Stimulated activated naive B cell treated with anti-CD40 and anti-IgM and Interleukin-4, amounts not matched to agents 10 μg/mL and 1 μg/mL and 100 μg/mL, for 72 hours (primary cell): ENCODE measurements around the gene LRRC71.
"Not testable (repeated sequence)": the region's sequence is repeated elsewhere in the genome, so short reads cannot be mapped to it uniquely, and the experiment has no call there.

Experiments used
- ATAC-seq, 2 donors: fragments of 150-1000 bp; cut with Tn5 transposase; replicated peaks; 2 replicates each; pipeline ENCODE4 v1.10.0; 2021; ENCODE audit warnings: moderate library complexity in 1 of 2
- DNase-seq: peaks from one replicate; pipeline ENCODE4 v3.0.0; 2021
- H3K27ac Mint-ChIP-seq: one replicate; pipeline ENCODE4 v1.8.0; 2022; ENCODE audit warnings: mild to moderate bottlenecking, mixed read lengths
- H3K27me3 Mint-ChIP-seq, 2 donors: one replicate each; pipeline ENCODE4 v1.8.0; 2022; ENCODE audit warnings: mixed read lengths in 2 of 2
- H3K36me3 Mint-ChIP-seq, 2 donors: one replicate each; pipeline ENCODE4 v1.8.0; 2022; ENCODE audit warnings: mixed read lengths in 2 of 2, mild to moderate bottlenecking in 1 of 2
- H3K4me1 Mint-ChIP-seq, 2 donors: one replicate each; pipeline ENCODE4 v1.8.0; 2022; ENCODE audit warnings: mixed read lengths in 2 of 2, mild to moderate bottlenecking in 1 of 2
- H3K4me3 Mint-ChIP-seq, 2 donors: one replicate each; pipeline ENCODE4 v1.8.0; 2022; ENCODE audit warnings: mild to moderate bottlenecking in 2 of 2, mixed read lengths in 2 of 2, moderate library complexity in 1 of 2
- H3K9me3 Mint-ChIP-seq, 2 donors: one replicate each; pipeline ENCODE4 v1.8.0; 2022; ENCODE audit warnings: mixed read lengths in 2 of 2, mild to moderate bottlenecking in 1 of 2

The LRRC71 gene

DNA sequence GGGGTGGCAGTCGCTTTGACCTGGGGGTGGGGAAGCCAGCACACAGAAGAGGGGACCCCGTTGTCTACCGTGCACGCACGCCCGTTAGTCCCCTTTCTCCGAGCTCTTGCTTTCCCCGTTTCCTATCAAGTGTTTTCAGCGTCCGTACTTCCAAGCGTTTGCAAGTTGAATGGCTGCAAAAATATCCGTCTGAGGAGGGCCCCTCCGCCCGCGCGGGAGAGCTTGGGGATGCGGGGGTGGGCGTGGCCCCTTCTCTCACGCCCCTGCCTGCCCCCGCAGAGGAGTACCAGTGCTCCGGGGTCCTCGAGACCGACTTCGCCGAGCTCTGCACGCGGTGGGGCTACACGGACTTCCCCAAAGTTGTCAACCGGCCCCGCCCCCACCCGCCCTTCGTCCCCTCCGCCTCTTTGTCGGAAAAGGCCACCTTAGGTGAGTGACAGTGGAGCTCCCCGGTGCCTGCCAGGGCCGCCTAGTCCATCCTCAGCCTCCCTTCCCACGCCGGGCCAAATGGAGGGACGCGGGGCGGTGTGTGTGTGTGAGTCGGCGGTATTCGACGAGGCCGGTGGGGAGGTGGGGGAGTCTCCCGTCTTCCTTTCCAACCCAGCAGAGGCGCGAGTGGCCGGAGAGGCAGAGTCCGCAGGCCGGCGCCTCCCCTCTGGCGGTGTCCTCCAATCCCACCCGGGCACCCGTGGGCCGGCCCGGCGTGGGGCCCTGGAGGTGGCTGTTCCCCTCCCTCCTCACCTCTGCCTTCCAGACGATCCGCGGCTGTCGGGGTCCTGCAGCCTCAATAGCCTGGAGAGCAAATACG, 3.4 kb downstream of the LRRC71 start:
- Mint-ChIP-seq H3K27ac (no peak overlapping the region), H3K27me3 (peaks cover 67 to 92% of the 10 kb centered on the region in 2 donors), H3K4me3 (peak overlapping the region in 1 of 2 donors; percentile 51), H3K36me3 (no peaks in the 10 kb centered on the region), H3K4me1 (peaks cover 12 to 38% of the 10 kb centered on the region in 2 donors), H3K9me3 (no peaks in the 10 kb centered on the region)
- DNase-seq (no peak), ATAC-seq (no peak)

DNA sequence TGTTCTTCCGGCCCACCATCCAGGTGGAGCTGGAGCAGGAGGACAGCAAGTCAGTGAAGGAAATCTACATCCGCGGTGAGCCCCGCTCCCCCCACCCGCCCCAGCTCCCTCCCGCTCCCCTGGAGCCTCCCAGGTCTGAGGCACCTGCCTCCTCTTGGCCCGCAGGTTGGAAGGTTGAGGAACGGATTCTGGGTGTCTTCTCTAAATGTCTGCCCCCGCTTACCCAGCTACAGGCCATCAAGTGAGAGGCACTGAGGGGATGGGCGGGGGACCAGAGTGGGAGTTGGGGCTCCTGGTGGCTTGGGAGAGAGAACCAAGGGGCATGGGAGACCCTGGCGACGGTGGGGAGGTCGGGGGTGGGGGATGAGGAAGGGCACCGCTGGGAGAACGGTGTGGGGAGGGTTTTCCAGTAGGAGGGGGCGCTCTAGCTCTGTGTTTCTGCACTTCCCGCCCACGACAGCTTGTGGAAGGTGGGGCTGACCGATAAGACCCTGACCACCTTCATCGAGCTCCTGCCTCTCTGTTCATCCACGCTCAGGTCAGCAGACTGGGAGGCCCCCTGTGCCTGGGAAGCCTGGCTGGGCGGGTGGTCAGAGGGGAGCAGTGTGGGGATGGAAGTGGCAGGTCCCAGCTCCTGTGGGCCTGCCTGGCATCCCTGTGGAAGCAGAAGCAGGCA, 4.2 kb downstream of the LRRC71 start:
- no peaks in the 10 kb centered on the region for H3K36me3 Mint-ChIP-seq
- H3K27me3 Mint-ChIP-seq = peaks cover 73 to 93% of the 10 kb centered on the region in 2 donors
- H3K4me3 Mint-ChIP-seq = no peak overlapping the region
- peaks cover 12 to 38% of the 10 kb centered on the region in 2 donors for H3K4me1 Mint-ChIP-seq
- no peak overlapping the region for H3K27ac Mint-ChIP-seq
- DNase-seq (no peak), ATAC-seq (no peak)
- no peaks in the 10 kb centered on the region for H3K9me3 Mint-ChIP-seq

- Mint-ChIP-seq H3K36me3 (no peaks in the 10 kb centered on the region), H3K27ac (no peak overlapping the region), H3K9me3 (no peaks in the 10 kb centered on the region), H3K27me3 (peaks cover 75 to 95% of the 10 kb centered on the region in 2 donors), H3K4me3 (no peak overlapping the region), H3K4me1 (peaks cover 12 to 38% of the 10 kb centered on the region in 2 donors)
- ATAC-seq (no peak), DNase-seq (no peak)
Observed at GRCh38 chr1:156925154-156926010, 5.0 kb downstream of the LRRC71 start.

DNA sequence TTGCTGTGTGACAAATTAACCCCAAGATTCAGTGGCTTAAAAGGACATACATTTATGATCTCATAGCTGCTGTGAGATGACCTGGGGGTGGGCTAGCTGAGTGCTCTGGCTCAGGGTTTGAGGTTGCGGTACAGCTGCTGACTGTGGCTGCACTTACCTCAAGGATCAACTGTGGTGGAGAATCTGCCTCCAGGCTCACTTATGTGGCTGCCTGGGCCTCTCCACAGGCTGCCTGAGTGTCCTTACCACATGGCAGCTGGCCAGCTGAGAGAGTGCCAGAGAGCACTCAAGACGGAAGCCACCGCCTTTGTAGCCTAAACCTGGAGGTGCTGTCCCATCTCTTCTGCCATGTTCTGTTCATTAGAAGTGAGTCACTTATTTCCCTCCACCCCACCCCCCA, 5.7 kb downstream of the LRRC71 start:
- H3K27ac Mint-ChIP-seq = no peak overlapping the region
- no peak overlapping the region for H3K4me3 Mint-ChIP-seq
- no peaks in the 10 kb centered on the region for H3K9me3 Mint-ChIP-seq
- H3K36me3 Mint-ChIP-seq = no peaks in the 10 kb centered on the region
- H3K27me3 Mint-ChIP-seq = peaks cover 74 to 95% of the 10 kb centered on the region in 2 donors
- H3K4me1 Mint-ChIP-seq = peaks cover 10 to 31% of the 10 kb centered on the region in 2 donors
- ATAC-seq (peak; percentile 43 to 68), DNase-seq (peak; percentile 7)

DNA sequence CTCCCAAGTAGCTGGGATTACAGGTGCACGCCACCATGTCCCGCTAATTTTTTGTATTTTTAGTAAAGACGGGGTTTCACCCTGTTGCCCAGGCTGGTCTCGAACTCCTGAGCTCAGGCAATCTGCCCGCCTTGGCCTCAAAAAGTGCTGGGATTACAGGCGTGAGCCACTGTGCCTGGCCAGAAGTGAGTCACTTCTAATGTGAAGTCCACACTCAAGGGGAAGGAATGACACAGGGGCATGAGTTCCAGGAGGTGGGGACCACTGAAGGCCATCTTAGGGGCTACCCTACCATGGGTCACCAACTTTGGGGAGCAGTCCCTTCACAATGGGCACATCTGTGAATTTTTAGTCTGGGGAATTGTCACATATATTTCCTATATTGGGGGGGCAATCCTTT, 6.3 kb downstream of the LRRC71 start:
- not testable (repeated sequence) for ATAC-seq, H3K9me3 Mint-ChIP-seq, DNase-seq, H3K36me3 Mint-ChIP-seq, H3K4me3 Mint-ChIP-seq, H3K27ac Mint-ChIP-seq
- Mint-ChIP-seq H3K27me3 (peaks cover 73 to 94% of the 10 kb centered on the region in 2 donors), H3K4me1 (peaks cover 10 to 31% of the 10 kb centered on the region in 2 donors)

DNA sequence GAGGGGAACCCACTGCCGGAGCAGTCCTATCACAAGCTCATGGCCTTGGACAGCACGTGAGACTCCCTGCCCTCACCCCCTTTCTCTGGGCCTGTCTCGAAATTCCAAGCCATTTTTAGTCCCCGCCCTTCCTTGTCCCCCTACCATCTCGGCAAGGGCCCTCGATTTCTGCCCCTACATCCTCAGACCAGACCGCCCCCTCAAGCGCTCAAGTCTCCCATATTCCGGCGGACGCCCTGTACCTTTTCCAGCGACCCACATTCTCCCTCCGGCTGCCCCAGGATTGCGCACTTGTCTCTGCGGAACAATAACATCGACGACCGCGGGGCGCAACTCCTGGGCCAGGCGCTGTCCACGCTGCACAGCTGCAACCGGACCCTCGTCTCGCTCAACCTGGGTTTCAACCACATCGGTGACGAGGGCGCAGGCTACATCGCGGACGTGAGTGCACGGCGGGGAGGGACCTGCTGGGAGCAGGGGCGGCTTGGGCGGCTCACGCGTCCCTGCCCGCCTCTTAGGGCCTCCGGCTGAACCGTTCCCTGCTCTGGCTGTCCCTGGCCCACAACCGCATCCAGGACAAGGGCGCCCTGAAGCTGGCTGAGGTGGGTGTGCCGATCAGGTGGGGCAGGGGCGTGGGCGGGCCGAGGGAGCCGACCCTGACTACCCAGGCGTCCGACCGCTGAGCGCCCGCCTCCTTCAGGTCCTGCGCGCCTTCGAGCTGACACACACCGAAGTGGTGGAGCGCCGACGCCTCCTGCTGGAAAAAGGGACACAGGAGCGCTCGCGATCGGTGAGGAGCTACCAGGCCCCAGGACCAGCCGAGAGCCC, 7.0 kb downstream of the LRRC71 start:
- ATAC-seq = peak; percentile 78 to 81
- Mint-ChIP-seq H3K27me3 (peaks cover 71 to 87% of the 10 kb centered on the region in 2 donors), H3K4me1 (peaks cover 10 to 31% of the 10 kb centered on the region in 2 donors), H3K27ac (no peak overlapping the region), H3K4me3 (peak overlapping the region in 1 of 2 donors; percentile 50), H3K36me3 (no peaks in the 10 kb centered on the region), H3K9me3 (no peaks in the 10 kb centered on the region)
- peak; percentile 47 for DNase-seq

DNA sequence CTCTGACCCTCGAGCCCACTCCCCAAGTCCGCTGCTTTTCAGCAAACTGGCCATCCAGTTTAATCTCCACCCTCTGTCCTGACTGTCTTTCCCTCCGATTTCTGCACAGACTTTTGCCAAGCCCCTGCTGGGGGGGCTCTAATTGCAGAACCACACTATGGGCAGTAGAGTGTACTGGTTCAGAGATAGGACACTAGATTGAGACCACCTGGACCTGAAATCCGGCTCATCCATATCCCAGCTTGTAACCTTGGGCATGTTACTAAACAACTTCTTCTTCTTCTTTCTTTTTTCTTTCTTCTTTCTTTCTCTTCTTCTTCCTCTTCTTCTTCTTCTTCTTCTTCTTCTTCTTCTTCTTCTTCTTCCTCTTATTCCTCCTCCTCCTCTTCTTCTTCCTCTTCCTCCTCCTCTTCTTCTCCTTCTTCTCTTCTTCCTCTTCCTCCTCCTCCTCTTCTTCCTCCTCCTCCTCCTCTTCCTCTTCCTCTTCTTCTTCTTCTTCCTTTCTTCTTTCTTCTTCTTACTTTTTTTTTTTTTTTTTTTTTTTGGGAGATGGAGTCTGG, 7.7 kb downstream of the LRRC71 start:
- peak; percentile 34 to 42 for ATAC-seq

GRCh38 chr1:156929596-156930238, 9.3 kb downstream of the LRRC71 start:
- ATAC-seq (no peak), DNase-seq (no peak)
- H3K27ac Mint-ChIP-seq = no peak overlapping the region
- peaks cover 6 to 17% of the 10 kb centered on the region in 2 donors for H3K4me1 Mint-ChIP-seq
- H3K36me3 Mint-ChIP-seq = no peaks in the 10 kb centered on the region
- no peak overlapping the region for H3K4me3 Mint-ChIP-seq
- H3K9me3 Mint-ChIP-seq = no peaks in the 10 kb centered on the region
- peaks cover 75% of the 10 kb centered on the region in 2 donors for H3K27me3 Mint-ChIP-seq

More for the DNA sequence above, 7.7 kb downstream of the LRRC71 start:
- H3K4me1 Mint-ChIP-seq = peaks cover 10 to 28% of the 10 kb centered on the region in 2 donors
- peak overlapping the region; percentile 37 to 50 for H3K4me3 Mint-ChIP-seq
- no peaks in the 10 kb centered on the region for H3K36me3 Mint-ChIP-seq
- H3K27ac Mint-ChIP-seq = no peak overlapping the region
- H3K27me3 Mint-ChIP-seq = peaks cover 71 to 88% of the 10 kb centered on the region in 2 donors
- H3K9me3 Mint-ChIP-seq = no peaks in the 10 kb centered on the region
- no peak for DNase-seq

DNA sequence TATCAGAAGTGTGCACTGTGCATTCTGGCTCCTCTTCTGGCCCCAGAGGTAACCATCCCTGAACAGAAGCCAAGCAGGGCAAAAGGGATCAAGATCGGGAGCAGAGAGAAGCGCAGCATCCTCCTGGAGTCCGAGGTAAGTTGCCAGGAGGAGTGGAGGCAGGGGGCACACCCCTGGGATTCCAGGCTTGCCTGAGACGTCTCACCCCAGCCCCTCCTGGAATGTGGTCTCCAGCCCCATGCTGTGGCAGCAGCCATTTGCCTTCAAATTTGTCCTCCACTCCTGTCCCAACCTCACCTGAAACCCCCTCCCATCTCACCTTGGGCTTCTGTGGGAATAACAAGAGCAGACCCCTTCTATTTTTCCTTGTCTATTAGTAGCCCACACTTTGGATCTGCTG, 10.1 kb downstream of the LRRC71 start:
- Mint-ChIP-seq H3K9me3 (no peaks in the 10 kb centered on the region), H3K27me3 (peaks cover 68 to 70% of the 10 kb centered on the region in 2 donors), H3K27ac (no peak overlapping the region), H3K4me1 (peaks cover 6 to 17% of the 10 kb centered on the region in 2 donors), H3K4me3 (no peak overlapping the region), H3K36me3 (no peaks in the 10 kb centered on the region)
- ATAC-seq = no peak
- DNase-seq = no peak

GRCh38 chr1:156931211-156931952, 10.9 kb downstream of the LRRC71 start:
- no peaks in the 10 kb centered on the region for H3K36me3 Mint-ChIP-seq
- H3K27ac Mint-ChIP-seq = no peak overlapping the region
- H3K9me3 Mint-ChIP-seq = no peaks in the 10 kb centered on the region
- peaks cover 59 to 62% of the 10 kb centered on the region in 2 donors for H3K27me3 Mint-ChIP-seq
- no peak overlapping the region for H3K4me3 Mint-ChIP-seq
- H3K4me1 Mint-ChIP-seq = peaks cover 6 to 17% of the 10 kb centered on the region in 2 donors
- ATAC-seq (no peak), DNase-seq (no peak)

DNA sequence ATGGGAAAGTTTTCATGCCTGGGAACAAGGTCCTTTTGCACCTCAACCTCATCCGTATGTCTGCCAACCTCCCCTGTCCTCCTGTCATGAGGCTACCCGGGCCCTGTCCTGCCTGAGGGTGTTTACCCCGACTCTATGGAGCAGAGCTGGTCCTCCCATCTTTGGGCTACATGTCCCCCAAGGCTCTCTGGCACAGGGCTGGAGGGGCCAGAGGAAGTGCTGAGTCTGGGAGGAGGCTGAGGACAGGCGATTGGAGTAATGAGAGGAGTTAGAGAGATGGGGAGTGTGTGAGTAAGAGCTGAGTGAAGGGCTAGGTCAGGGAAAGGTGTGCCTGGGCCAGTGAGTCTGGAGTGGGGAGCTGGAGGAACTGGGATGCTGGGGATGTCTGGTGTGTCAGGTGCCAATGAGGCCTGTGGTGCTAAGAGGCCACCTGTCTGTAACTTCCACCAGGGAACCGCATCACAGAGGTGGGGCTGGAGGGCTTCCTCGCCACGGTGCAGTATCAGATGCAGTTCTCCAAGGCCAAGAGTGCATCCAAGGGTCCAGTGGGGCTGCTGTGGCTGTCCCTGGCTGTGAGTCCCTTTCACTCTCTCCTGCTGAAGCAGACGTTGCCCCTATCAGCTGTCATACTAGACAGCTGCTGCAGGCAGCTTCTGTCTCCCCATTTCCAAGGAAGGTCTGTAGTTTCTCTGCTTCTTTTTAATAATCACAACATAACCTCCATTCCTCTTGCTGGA, 11.7 kb downstream of the LRRC71 start:
- H3K4me1 Mint-ChIP-seq = peaks cover 6 to 15% of the 10 kb centered on the region in 2 donors
- H3K36me3 Mint-ChIP-seq = no peaks in the 10 kb centered on the region
- no peaks in the 10 kb centered on the region for H3K9me3 Mint-ChIP-seq
- no peak overlapping the region for H3K4me3 Mint-ChIP-seq
- ATAC-seq (no peak), DNase-seq (no peak)
- H3K27ac Mint-ChIP-seq = no peak overlapping the region
- H3K27me3 Mint-ChIP-seq = peaks cover 51 to 55% of the 10 kb centered on the region in 2 donors

DNA sequence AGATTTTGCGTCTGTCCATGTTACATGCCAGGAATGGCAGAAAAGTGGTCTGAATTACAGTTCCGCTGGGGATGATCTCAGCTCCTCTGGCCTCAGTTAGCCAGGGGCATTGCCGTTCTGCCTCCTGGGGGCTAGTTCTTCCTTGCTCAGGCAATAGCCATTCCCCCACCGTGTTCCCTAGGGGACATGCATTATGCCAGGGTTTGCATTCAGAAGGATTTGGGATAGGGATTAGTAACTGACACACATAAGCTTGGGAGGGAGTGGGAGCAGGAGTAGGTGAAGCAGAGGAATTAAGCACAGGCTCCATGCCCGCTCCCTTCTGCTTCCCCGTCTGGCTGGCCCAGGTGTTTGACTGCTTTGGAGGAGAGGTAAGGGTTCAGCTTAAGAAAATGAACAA, 12.7 kb downstream of the LRRC71 start:
- H3K36me3 Mint-ChIP-seq = no peaks in the 10 kb centered on the region
- H3K27me3 Mint-ChIP-seq = peaks cover 41 to 48% of the 10 kb centered on the region in 2 donors
- H3K27ac Mint-ChIP-seq = no peak overlapping the region
- peaks cover 1 to 6% of the 10 kb centered on the region in 2 donors for H3K4me1 Mint-ChIP-seq
- no peak for DNase-seq
- no peaks in the 10 kb centered on the region for H3K9me3 Mint-ChIP-seq
- ATAC-seq = no peak
- H3K4me3 Mint-ChIP-seq = no peak overlapping the region
